Retinal pigment epithelial cell (primary cell): ENCODE results near the gene GRB7.

Experiments used
- DNase-seq: peaks from one replicate; pipeline ENCODE4 v3.0.0-alpha.2; 2010; ENCODE audit warnings: low read depth
- H3K4me3 ChIP-seq: 2 replicates; pipeline ENCODE4 v1.5.1; 2011; ENCODE audit warnings: mild to moderate bottlenecking, low read length, control low read depth, moderate library complexity
- TF ChIP-seq, protein P1 (sequence below): conservative IDR thresholded peaks from 2 replicates; pipeline ENCODE4 v1.5.1; 2011; ENCODE audit warnings: low read depth, low read length, control low read depth, inconsistent platforms

Gene GRB7

DNA sequence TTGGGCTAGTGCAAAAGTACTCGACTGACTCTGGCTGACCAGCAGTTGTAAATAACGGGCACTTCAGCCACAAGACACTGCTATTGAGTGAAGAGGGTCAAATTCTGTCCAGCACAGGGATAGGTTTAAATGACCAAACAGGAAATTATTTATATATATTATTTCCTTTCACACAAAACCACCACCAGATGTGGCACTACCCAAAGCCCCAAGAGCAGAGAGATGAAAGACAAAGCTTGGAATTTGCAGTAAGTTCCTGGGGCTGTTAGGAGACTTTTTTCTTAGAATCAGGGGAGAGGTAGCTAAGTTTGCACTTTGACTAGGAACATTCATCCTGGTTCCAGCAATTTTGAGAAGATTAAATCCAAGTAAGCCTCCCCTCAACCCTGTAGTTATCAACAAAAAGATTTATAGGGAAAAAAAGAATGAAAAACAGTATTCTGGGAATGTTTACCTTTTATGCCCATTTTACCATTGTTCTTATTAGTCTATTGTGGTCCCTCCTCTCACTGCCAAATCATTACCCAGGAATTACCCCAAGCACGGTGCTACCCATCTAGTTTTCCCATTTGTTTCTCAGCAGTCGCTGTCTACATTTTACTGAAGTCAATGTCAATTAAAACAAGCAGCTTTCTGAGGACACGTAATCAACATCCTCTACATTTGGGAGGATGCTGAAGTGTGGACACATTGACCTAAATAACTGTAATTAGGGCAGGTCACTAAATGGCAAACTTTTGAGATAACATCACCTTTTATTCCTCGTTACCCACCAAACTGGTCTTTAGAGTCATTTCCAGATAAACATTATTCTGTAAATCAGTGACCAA is 43.5 kb downstream of the GRB7 start:
- TF ChIP-seq, protein P1, sequence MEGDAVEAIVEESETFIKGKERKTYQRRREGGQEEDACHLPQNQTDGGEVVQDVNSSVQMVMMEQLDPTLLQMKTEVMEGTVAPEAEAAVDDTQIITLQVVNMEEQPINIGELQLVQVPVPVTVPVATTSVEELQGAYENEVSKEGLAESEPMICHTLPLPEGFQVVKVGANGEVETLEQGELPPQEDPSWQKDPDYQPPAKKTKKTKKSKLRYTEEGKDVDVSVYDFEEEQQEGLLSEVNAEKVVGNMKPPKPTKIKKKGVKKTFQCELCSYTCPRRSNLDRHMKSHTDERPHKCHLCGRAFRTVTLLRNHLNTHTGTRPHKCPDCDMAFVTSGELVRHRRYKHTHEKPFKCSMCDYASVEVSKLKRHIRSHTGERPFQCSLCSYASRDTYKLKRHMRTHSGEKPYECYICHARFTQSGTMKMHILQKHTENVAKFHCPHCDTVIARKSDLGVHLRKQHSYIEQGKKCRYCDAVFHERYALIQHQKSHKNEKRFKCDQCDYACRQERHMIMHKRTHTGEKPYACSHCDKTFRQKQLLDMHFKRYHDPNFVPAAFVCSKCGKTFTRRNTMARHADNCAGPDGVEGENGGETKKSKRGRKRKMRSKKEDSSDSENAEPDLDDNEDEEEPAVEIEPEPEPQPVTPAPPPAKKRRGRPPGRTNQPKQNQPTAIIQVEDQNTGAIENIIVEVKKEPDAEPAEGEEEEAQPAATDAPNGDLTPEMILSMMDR: no peak
- DNase-seq: no peak
- H3K4me3 ChIP-seq: no peak overlapping the region

- no peak overlapping the region for H3K4me3 ChIP-seq
- TF ChIP-seq, protein P1: no peak
These were observed 44.1 kb downstream of the GRB7 start for GRCh38 chr17:39781861-39782213.

GRCh38 chr17:39782481-39782880 is 44.7 kb downstream of the GRB7 start:
- no peak for DNase-seq
- TF ChIP-seq, protein P1: no peak
- H3K4me3 ChIP-seq: no peak overlapping the region

More at GRCh38 chr17:39781861-39782213, 44.1 kb downstream of the GRB7 start:
- DNase-seq: no peak

- TF ChIP-seq, protein P1: no peak
- DNase-seq: no peak
- H3K4me3 ChIP-seq: no peak overlapping the region
These were observed 45.2 kb downstream of the GRB7 start for GRCh38 chr17:39782980-39783379.

DNA sequence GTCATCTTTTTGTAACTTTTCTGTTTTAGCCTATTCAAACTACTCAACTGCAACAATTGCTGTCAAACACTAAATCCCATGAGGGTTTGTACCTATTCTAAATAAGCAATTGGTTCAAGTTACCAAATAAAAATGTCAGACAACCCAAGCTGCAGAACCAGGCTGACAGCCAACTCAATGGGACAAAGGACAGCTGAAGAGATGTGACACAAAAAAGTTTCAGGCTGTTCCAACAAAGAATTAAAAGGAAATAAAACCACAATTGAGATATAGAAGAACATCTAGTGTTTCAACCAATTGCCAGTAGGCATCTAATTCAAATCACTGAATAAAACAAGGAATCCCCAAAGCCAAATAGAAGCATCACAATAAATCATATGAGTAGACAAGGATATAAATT is 49.3 kb downstream of the GRB7 start:
- H3K4me3 ChIP-seq: no peak overlapping the region
- TF ChIP-seq, protein P1: no peak
- no peak for DNase-seq

DNA sequence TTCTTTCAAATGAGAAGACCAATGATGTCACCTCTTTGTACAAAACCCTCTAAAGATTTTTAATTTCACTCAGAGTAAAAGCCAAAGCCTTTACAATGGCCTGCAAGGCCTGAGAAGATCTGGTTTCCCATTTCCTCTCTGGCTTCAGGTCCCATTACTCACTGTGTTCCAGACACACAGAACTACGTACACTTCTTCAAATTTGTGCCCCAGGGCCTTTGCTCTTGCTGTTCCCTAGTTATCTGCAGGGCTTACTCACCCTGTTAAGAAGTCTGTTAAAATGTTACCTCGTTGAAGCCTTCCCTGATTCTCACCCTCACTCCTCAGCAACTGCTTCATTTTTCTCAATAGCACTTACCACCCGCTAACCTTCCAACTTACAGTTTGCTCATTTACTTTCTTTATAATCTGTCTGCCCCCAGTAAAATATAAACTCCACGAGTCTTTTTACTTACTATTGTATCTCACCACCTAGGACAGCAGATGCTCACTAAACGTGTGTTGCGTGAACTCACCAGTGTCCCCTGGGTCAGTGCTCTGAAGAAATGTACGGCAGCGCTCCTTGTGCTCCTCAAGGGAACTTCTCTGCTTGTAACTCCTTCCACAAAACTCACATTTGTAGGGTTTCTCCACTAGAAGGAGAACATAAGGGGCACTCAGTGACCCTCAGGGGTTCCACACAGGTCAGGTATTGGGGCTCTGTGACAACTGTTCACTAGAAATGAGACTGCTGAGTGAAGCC is 50.2 kb downstream of the GRB7 start:
- TF ChIP-seq, protein P1: no peak
- DNase-seq: no peak
- H3K4me3 ChIP-seq: no peak overlapping the region
